Stimulated activated memory B cell treated with anti-CD40 and anti-IgM and Interleukin-4, amounts not matched to agents 10 μg/mL and 1 μg/mL and 100 μg/mL, for 72 hours (primary cell): ENCODE results near the gene GSDME.
A peak's percentile ranks its signal among the peaks of the same experiment; 100 is the strongest.

Experiments
- ATAC-seq: fragments of 150-1000 bp; cut with Tn5 transposase; 2 replicates; pipeline ENCODE4 v1.10.0; 2021
- H3K27ac Mint-ChIP-seq: one replicate; pipeline ENCODE4 v1.8.0; 2022; ENCODE audit warnings: mild to moderate bottlenecking, mixed read lengths
- H3K27me3 Mint-ChIP-seq: one replicate; pipeline ENCODE4 v1.8.0; 2022; ENCODE audit warnings: mixed read lengths
- H3K36me3 Mint-ChIP-seq: one replicate; pipeline ENCODE4 v1.8.0; 2022; ENCODE audit warnings: mixed read lengths
- H3K4me1 Mint-ChIP-seq: one replicate; pipeline ENCODE4 v1.8.0; 2022; ENCODE audit warnings: mixed read lengths
- H3K4me3 Mint-ChIP-seq: one replicate; pipeline ENCODE4 v1.8.0; 2022; ENCODE audit warnings: mild to moderate bottlenecking, moderate library complexity, mixed read lengths
- H3K9me3 Mint-ChIP-seq: one replicate; pipeline ENCODE4 v1.8.0; 2022; ENCODE audit warnings: mixed read lengths

GSDME gene

DNA sequence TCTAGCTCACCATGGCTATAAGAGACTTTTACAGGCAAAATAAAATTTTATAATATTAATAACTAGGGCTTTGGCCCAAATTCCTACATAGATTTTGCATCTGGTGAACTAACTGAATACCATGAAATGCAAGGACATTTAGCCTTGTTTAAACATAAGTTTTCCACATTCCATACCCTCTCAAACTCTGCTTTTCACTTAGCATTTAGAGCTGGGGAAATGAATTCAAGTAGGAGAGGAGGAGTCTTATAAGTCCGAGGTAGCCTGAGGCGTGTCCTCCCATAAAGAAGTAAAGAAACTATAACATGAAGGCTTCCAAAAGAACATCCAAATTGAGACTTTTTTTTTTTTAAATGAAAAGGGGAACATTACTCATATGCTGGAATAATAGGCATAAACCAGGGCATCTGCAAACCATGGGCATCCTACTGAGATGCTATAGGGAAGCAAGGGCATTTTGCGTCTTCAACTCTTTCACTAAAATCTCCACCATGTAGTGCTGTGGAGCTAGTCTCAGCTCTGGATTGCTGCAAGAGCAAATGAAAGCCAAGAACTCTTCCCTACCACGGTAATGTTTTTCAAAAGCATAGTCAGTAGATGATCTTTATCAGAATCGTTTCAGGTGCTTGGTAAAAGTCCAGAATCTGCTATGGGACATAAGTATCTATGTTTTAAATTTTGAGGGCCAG lies 104.9 kb downstream of the GSDME start:
- Mint-ChIP-seq H3K27me3 (no peaks in the 10 kb centered on the region), H3K4me1 (peaks cover 4% of the 10 kb centered on the region), H3K27ac (peak overlapping the region; percentile 70), H3K36me3 (peaks cover 13% of the 10 kb centered on the region), H3K4me3 (no peak overlapping the region), H3K9me3 (no peaks in the 10 kb centered on the region)
- ATAC-seq, result no peak
